Mammary epithelial cell (primary cell): ENCODE measurements around the gene MED15.

Experiments used
- CTCF ChIP-seq, 2 donors: IDR thresholded peaks in 1 of 2; conservative IDR thresholded peaks in 1 of 2; 2 replicates each; pipeline ENCODE4 v1.5.1; 2011 to 2012; ENCODE audit warnings: inconsistent platforms in 2 of 2, low read length in 2 of 2, mild to moderate bottlenecking in 2 of 2, control low read depth in 1 of 2, low read depth in 1 of 2; ENCODE audit not compliant: insufficient read depth in 1 of 2; ENCODE audit errors: extremely low read depth in 1 of 2
- EZH2 ChIP-seq: IDR thresholded peaks from 2 replicates; pipeline ENCODE4 v1.6.1; 2012; ENCODE audit warnings: low read length, inconsistent platforms, borderline replicate concordance

GRCh38 chr22:20472629-20473442 is 34.6 kb upstream of the MED15 start:
- TF ChIP-seq CTCF (conservative IDR thresholded peaks at IDR 0.05 in 1 of 2, IDR thresholded peaks at IDR 0.05 in 1 of 2; ENCODE audit: extremely low read depth in 1 of 2, insufficient read depth in 1 of 2, low read depth in 1 of 2, low read length in 2 of 2) (no peak), EZH2 (no peak)
